IPS DF 19.7 (cell line): ENCODE data around the gene GRK5.

Experiments
- DNase-seq: peaks from one replicate; pipeline ENCODE4 v3.0.0-alpha.2; 2013; ENCODE audit warnings: low read depth, low spot score

The GRK5 gene

DNA sequence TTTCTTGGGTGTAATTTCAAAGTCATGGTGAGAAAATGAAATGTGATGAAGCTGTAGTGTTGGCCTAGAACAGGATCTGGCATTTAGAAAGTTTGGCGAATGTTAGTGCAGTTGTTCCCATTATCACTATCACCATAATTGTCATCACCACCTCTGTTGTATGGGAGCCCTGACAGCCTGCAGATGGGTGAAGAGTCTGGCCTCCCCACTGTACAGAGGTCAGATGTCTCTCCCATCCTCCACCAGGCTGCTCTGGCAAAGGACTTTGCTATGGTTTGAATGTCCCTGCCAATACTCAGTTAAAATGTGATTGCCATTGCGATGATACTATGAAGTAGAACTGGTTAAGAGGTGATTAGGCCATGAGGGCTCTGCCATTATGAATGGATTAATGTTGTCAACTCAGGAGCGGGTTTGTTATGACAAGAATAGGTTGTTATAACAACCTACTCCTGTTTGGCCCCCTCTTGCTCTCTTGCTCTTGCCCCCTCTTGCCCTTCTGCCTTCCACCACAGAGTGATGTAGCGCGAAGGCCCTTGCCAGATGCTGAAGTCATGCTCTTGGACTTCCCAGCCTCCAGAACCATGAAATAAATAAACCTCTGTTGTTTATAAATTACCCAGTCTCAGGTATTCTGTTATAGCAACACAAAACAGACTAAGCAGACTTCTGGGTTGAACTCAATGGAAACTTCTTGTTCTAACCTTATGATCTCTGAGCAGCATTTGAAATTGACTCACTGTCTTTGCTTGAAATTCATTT lies 90.0 kb downstream of the GRK5 start:
- no peak for DNase-seq

DNA sequence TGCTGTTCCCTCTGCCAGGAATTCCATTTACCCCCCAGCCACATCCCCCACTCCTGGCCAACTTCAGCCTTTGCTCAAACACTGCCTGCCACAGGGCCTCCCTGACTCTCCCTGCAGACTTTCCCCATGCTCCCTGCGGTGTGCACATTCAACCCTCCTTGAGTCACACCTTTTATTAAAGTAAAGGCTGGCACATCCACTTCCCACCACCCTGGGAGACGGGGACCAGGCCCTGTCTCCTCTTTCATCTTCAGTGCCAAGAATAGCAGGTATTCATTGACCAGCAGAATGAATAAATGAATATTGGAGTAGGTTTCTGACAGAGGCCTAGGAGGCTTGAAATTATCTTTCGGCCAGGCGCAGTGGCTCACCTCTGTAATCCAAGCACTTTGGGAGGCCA lies 91.4 kb downstream of the GRK5 start:
- no peak for DNase-seq

- no peak for DNase-seq
Measured at GRCh38 chr10:119299531-119299930, 92.2 kb downstream of the GRK5 start.

DNA sequence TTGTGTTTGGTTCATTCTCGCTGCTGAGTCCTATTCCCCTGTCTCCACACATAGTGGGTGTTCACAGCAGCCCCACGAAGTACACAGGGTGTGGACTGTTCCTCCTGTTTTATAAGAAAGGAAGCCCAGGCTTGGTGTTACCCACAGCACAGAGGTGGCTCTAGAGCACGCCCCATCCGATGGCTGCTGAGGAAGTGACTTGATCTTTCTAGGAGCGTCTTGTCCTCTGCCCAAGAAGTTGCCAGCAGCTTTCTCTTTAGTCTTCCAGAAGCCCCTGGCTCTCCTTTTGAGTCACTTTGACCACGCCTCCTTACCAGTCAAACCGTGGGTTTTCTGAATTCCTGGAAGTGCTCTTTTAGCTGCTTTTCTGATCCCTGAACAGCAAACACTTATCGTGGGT lies 94.0 kb downstream of the GRK5 start:
- DNase-seq, result no peak

GRCh38 chr10:119302172-119302571 lies 94.8 kb downstream of the GRK5 start:
- DNase-seq, result no peak

DNA sequence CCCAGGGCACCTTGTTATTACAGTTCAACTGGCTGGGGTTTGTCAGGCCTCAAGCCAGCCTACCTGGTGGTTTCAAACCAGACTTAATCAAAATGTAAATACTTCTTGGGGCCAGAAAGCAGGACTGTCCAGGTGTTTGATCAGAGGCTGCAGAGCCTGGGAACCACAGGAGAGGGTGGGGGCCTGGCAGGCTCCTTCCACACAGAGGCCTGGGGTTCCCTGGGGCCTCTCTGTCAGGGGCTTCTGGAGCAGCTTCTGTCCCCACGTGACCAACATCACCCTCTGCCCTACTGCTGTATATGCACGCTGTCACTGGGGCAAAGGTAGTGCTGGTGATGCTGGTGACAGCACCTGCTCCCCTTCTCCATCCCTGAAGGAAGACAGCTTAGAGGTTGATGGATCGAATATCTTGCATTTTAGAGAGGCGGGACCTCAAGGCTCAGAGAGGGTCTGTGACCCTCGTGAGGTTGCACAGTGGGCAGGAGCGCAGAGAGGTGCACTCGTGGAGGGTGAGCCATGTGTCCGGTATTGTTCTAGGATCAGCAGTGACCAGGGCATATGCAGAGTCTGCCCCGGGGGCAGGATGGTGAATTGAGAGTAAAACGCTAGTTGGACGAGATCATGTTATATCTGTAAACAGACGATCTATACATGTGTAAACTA lies 95.4 kb downstream of the GRK5 start:
- no peak for DNase-seq

- no peak for DNase-seq
Measured at GRCh38 chr10:119303886-119304285, 96.5 kb downstream of the GRK5 start.

GRCh38 chr10:119304541-119304940 lies 97.2 kb downstream of the GRK5 start:
- DNase-seq, result no peak

- no peak for DNase-seq
Measured at GRCh38 chr10:119305860-119306513, 98.6 kb downstream of the GRK5 start.

GRCh38 chr10:119306514-119306951 lies 99.2 kb downstream of the GRK5 start:
- no peak for DNase-seq

DNA sequence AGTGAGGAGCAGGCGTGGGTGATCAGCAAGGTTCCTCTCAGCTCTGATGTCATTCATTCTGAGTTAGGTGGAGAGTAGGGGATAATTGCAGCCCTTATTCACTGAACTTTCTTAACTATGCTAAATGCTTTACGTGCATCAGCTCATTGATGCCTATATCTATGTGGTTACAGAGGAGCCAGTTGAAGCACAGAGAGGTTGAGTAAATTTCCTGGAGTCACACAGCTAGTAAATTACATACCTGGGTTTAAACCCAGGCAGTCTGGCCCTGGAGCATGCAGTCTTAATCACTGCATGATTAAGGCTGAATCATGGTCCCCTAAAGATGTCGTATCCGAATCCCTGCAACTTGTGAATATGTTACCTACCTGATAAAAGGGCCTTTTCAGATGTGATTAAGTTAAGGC lies 99.6 kb downstream of the GRK5 start:
- no peak for DNase-seq

DNA sequence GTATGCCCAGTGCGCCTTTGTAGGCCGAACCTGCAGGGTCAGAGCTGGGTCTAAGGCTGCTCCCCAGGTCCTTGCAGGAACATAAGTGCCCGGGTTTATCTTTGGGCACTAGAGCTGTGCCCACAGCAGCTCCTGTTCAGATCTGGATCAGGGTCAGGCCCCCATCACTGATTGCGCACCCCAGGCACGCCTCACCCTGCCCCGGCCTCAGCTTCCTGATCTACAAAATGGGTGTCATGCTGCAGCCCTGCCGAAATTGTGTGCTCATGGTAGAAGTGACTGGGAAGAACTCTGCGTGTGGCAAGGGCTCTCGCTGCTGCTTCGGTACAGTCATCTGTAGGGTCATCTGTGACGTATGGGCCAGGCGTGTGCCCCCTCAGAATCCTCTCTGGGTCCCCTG lies 100.7 kb downstream of the GRK5 start:
- no peak for DNase-seq

DNA sequence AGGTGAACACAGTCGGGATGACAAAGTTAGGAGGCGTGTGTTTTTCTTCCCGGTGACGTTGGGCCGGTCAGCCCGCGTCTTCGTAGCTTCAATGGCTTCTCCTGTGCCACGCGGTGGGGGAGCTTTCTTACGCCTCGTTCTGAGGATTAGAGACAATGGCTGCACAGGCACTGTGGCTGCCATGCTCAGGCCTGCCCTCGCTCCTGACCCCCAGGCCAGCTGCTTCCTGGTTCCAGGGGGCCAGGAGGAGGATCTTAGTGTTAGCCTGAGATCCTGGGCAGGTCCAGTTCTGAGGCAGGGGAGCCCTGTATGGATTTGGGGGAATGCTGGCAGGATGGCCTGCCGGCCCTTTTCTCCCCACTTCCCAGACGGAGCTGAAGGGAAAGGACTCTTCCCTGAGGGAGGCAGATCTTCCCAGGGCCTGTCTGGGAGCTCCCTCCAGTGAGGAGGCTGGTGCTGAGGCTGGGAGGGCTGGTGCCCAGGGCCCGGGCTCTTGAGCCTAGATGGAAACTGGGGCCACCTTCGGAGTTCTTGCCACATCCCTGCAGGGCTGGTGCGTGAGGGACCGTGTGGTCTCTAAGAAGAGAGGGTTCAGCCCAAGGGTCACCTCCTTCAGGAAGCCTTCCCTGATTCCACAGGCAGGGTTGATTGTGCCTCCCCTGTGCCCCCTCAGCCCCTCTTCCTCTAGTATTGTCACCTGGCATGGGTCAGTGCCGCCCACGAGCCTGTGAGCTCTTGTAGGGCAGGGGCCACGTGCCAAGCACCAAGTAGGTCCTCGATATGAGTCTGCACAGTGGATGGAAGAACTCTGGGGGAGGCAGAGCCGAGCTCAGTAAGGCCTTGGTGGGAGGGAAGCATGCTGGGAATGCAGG lies 101.4 kb downstream of the GRK5 start:
- DNase-seq, result no peak

GRCh38 chr10:119309423-119309770 lies 102.0 kb downstream of the GRK5 start:
- no peak for DNase-seq

DNA sequence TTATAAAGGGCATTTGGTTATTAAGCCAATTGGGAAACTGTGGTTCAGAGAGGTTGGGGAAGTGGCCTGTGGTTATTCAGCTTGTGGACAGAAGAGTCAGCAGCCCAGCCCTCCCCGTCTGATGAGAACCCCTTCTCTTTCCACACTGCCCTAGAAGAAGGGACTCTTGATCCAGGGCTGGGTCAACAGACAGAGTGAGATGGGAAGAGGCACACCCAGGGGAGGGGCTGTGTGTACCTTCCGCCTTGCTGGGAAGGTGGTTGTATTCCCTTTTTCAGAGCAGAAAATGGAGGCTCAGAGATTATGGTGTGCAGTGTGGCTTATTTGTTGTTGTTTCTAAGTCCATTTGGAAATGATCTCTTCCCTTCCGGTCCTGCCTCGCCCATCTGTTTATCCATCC lies 103.4 kb downstream of the GRK5 start:
- no peak for DNase-seq

DNA sequence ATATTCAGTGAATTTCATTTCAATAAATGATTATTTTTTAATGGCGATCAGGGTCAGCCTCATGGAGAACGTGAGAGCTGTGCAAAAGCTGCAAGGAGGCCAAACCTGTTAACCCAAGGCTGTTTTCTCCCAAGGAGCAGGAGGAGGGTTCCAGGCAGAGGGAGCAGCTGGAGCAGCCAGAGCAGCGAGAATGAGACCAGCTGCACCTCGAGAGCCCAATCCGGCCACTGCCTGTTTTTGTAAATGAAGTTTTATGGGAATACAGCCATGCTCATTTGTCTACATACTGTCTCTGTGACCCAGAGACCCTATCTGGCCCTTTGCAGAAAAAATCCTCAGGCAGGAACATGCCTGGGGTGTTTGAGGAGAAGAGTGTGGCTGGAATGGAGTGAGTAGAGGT lies 104.9 kb downstream of the GRK5 start:
- no peak for DNase-seq

DNA sequence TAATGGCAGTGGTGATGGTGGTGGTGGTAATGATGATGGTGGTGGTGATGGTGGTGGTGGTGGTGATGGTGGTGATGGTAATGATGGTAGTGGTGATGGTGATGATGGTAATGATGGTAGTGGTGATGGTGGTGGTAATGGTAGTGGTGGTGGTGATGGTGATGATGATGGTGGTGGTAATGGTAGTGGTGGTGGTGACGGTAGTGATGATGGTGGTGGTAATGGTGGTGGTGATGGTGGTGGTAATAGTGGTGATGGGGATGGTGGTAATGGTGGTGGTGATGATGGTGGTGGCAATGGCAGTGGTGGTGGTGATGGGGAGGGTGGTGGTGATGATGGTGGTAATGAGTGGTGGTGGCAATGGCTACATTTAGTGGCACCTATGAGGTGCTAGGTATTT lies 105.7 kb downstream of the GRK5 start:
- no peak for DNase-seq

GRCh38 chr10:119313644-119314043 lies 106.3 kb downstream of the GRK5 start:
- no peak for DNase-seq

DNA sequence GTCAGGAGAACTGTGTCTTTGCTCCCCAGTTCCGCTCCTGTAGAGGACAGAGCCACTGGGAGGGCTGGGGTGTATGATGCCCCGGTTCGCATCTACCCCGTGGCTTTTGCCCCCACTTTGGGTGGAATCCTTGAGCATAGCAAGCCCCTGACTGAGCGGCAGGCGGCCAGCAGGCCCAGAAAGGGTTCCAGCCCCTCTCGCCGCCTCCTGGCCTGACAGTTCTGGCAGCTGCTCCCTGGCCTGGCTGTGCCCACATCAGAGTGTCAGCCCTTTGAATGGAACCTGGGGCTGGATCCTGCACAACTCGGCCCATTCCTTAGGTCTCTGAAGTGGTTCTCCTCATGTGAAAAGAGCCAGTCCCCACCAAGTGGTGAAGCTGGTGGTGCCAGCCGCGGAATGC lies 106.7 kb downstream of the GRK5 start:
- no peak for DNase-seq

DNA sequence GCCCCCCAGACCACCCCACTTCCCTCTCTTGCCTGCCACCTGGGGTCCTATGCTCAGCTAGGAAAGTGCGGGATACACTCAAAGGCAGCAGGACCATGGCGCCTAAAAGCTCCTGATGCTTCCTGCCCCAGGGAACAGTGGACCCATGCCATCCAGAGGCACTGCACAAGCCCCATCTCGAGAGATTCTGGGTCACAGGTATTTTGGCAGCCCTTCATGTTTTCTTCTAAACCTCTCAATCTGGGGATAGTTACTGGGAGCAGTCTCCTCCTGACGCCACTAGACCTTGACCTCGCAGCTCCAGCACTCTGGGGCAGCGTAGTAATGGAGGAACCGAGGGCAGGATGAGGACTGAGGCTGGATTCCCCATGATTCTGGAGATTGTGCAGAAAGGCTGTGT lies 107.1 kb downstream of the GRK5 start:
- DNase-seq, result no peak

GRCh38 chr10:119315128-119316001 lies 108.0 kb downstream of the GRK5 start:
- DNase-seq, result no peak
